Uterus (tissue), 4 donors: Measurements from ENCODE around the gene CST4. TPM values are rescaled to one million over a fixed set of nuclear protein-coding genes. Genes with fewer than 3 reads are reported as not detected.

Source experiments
- DNase-seq, 2 donors: peaks; one replicate each; pipeline ENCODE4 v3.0.0-alpha.2; 2019 to 2020
- H3K27ac ChIP-seq, 2 donors: fragments of 200-600 bp; sonication (generic); 1 replicate in 1 of 2; 2 replicates in 1 of 2; pipeline ENCODE4 v1.5.1; 2016 to 2018
- H3K27me3 ChIP-seq, 2 donors: fragments of 200-600 bp; sonication (generic); one replicate each; pipeline ENCODE4 v1.5.1; 2018 to 2019; ENCODE audit warnings: control low read depth in 1 of 2
- H3K36me3 ChIP-seq, 2 donors: fragments of 200-600 bp; sonication (generic); one replicate each; pipeline ENCODE4 v1.5.1; 2019; ENCODE audit warnings: control low read depth in 1 of 2
- H3K4me1 ChIP-seq, 2 donors: fragments of 200-600 bp; sonication (generic); one replicate each; pipeline ENCODE4 v1.5.1; 2018 to 2019; ENCODE audit warnings: control low read depth in 1 of 2
- H3K4me3 ChIP-seq, 2 donors: fragments of 200-600 bp; sonication (generic); 1 replicate in 1 of 2; 2 replicates in 1 of 2; pipeline ENCODE4 v1.5.1; 2018 to 2019; ENCODE audit warnings: mild to moderate bottlenecking in 1 of 2
- H3K9me3 ChIP-seq, 2 donors: fragments of 200-600 bp; sonication (generic); one replicate each; pipeline ENCODE4 v1.5.1; 2019; ENCODE audit warnings: control low read depth in 1 of 2
- CTCF ChIP-seq, 4 experiments: fragments of 200-600 bp in 2 of 4; fragments of 450-650 bp in 2 of 4; sonication (generic) in 2 of 4; IDR thresholded peaks; one replicate each; pipeline ENCODE4 v1.5.1; 2016 to 2019; ENCODE audit warnings: antibody characterized with exemption in 4 of 4, mild to moderate bottlenecking in 2 of 4, moderate library complexity in 1 of 4
- POLR2A ChIP-seq, 2 donors: fragments of 450-650 bp; IDR thresholded peaks; one replicate each; pipeline ENCODE4 v1.6.1; 2016; ENCODE audit warnings: antibody characterized with exemption in 2 of 2, mild to moderate bottlenecking in 1 of 2, moderate library complexity in 1 of 2
- intact Hi-C: fragments of 100-400 bp; cut with DNase I; formaldehyde crosslinking; loops from one replicate; pipeline ENCODE4 v1.15.1; 2023; ENCODE audit warnings: low total_unique reads
- total RNA-seq, 4 donors: library from RNA; depleted of rRNA in 3 of 4; stranded (reverse); fragments of >200 nt in 3 of 4; gene quantifications; one replicate each; pipeline versions ENCODE4 v1.1.0 to v1.2.4, GENCODE V29; 2014 to 2023
- donor health status: DM: yes; HTN: yes; CAD: no.

Gene CST4
- total RNA-seq, 4 donors from 2014 or later, result not detected

DNA sequence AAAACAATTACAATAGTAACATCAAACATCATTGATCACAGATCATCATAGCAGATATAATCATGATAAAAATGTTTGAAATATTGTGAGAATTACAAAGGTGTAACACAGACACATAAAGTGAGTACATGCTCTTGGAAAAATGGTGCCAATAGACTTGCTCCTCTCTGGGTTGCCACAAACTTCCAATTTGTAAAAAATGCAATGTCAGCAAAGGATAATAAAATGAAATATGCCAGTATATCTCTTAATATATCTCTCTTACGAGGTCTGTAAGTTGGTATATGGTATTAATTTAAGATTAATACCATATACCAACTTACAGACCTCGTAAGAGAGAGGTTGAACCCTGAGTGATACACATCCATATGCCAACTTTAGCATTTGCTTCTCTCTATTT lies 37.7 kb downstream of the CST4 start:
- no peak overlapping the region for H3K27ac ChIP-seq
- no peak for DNase-seq
- H3K4me1 ChIP-seq, result peaks cover 0 to 8% of the 10 kb centered on the region in 2 donors
- intact Hi-C loops, result no loop called here
- no peaks in the 10 kb centered on the region for H3K27me3 ChIP-seq
- TF ChIP-seq POLR2A (IDR thresholded peaks at IDR 0.05), result no peak
- TF ChIP-seq CTCF (IDR thresholded peaks at IDR 0.05), result no peak
- H3K4me3 ChIP-seq, result no peak overlapping the region
- H3K36me3 ChIP-seq, result no peaks in the 10 kb centered on the region
- H3K9me3 ChIP-seq, result no peaks in the 10 kb centered on the region

DNA sequence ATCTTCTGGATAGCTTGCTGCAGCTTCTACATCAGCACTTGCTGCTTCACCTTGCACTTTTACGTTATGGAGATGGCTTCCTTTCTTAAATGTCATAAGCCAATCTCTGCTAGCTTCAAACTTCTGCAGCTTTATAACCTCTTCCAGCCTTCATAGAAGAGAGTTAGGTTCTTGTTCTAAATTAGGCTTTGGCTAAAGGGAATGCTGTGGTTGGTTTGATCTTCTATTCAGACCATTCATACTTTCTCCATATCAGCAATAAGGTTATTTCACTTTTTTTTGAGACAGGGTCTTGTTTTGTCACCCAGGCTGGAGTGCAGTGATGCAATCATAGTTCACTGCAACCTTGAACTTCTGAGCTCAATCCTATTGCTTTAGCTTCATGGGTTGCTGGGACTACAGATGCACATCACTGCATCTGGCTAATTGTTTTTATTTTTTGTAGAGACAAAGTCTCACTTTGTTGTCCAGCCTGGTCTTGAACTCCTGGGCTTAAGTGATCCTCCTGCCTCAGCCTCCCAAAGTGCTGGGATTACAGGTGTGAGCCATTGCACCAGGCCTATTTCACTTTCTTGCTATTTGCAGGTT lies 38.9 kb downstream of the CST4 start:
- Histone ChIP-seq H3K9me3 (no peaks in the 10 kb centered on the region), H3K4me3 (no peak overlapping the region), H3K27me3 (no peaks in the 10 kb centered on the region), H3K27ac (no peak overlapping the region), H3K4me1 (no peaks in the 10 kb centered on the region), H3K36me3 (no peaks in the 10 kb centered on the region)
- no peak for DNase-seq
- no peak for TF ChIP-seq POLR2A (IDR thresholded peaks at IDR 0.05)
- no peak for TF ChIP-seq CTCF (IDR thresholded peaks at IDR 0.05)
- intact Hi-C loops, result no loop called here

- H3K27ac ChIP-seq, result no peak overlapping the region
- intact Hi-C loops, result no loop called here
- DNase-seq, result no peak
- H3K36me3 ChIP-seq, result no peaks in the 10 kb centered on the region
- H3K27me3 ChIP-seq, result no peaks in the 10 kb centered on the region
- no peaks in the 10 kb centered on the region for H3K4me1 ChIP-seq
- no peaks in the 10 kb centered on the region for H3K9me3 ChIP-seq
- no peak overlapping the region for H3K4me3 ChIP-seq
- TF ChIP-seq CTCF (IDR thresholded peaks at IDR 0.05), result no peak
- no peak for TF ChIP-seq POLR2A (IDR thresholded peaks at IDR 0.05)
Observed at GRCh38 chr20:23649242-23649641, 39.6 kb downstream of the CST4 start.

DNA sequence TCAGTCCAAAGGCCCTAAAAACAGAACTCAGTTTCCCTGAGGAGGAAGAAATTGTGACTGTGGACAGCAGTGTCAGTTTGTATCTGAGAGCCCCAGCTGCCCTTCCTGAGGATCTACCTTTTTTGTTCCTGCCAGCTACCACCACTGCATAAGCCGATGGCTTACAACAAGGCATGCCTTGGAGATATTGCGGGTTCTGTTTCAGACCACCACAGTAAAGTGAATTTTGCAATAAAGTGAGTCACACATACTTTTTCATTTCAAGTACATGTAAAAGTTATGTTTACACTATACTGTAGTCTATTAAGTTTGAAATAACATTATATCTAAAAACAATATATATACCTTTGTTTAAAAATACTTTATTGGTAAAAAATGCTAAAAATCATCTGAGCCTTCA lies 41.5 kb downstream of the CST4 start:
- H3K4me3 ChIP-seq, result no peak overlapping the region
- no peaks in the 10 kb centered on the region for H3K4me1 ChIP-seq
- H3K36me3 ChIP-seq, result no peaks in the 10 kb centered on the region
- TF ChIP-seq POLR2A (IDR thresholded peaks at IDR 0.05) (no peak), CTCF (IDR thresholded peaks at IDR 0.05) (no peak)
- no peak for DNase-seq
- no peaks in the 10 kb centered on the region for H3K9me3 ChIP-seq
- no peaks in the 10 kb centered on the region for H3K27me3 ChIP-seq
- no peak overlapping the region for H3K27ac ChIP-seq
- intact Hi-C loops, result no loop called here

DNA sequence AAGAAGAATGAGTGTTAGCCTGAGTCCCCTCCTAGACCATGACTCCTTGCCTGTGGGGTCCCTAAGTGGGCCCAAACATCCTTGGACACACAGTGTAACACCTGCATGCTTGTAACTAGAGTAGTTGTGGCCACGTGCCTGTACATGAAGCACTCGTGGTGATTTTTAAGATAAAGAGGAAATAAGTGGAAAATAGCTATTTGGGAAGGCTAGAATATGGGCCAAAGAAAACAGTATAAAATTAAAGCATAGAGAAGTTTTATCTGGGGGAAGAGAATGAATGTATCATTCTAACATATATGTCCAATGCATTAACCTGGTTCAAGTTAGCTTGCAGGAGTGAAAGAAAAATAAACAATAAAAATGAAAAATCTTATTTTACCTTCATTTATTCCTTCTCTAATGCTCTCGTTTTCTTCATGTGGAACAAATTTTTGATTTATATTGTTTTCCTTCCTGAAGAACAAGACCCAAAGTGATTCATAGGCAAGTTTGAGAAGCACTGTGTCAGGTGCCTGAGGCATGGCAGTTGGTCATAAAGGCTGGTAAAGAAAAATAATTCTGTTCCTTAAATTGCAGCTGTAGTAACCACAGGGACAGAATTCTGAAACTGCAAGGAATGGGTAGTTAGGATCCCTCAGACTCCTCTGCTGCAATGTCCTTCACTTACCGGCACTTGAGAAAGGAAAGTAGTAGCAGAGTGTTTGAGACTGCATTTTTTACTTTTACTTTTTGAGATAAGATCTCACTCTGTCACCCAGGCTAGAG lies 42.5 kb downstream of the CST4 start:
- Histone ChIP-seq H3K36me3 (no peaks in the 10 kb centered on the region), H3K9me3 (no peaks in the 10 kb centered on the region), H3K27ac (no peak overlapping the region), H3K4me3 (no peak overlapping the region), H3K27me3 (no peaks in the 10 kb centered on the region), H3K4me1 (no peaks in the 10 kb centered on the region)
- no peak for DNase-seq
- intact Hi-C loops, result no loop called here
- TF ChIP-seq POLR2A (IDR thresholded peaks at IDR 0.05) (no peak), CTCF (IDR thresholded peaks at IDR 0.05) (no peak)
